HG02885 (cell line): Measurements from ENCODE around the gene TRIM71.

Source experiments
- ATAC-seq: cut with Tn5 transposase; IDR thresholded peaks from one replicate; pipeline ENCODE4 v1.9.1; 2021; ENCODE audit warnings: mild to moderate bottlenecking; ENCODE audit not compliant: unreplicated experiment, poor library complexity

TRIM71 gene

GRCh38 chr3:32862247-32862935 is 44.6 kb downstream of the TRIM71 start:
- no peak for ATAC-seq

GRCh38 chr3:32862936-32863487 is 45.2 kb downstream of the TRIM71 start:
- ATAC-seq: no peak

- no peak for ATAC-seq
These were observed 47.6 kb downstream of the TRIM71 start for GRCh38 chr3:32865383-32865782.

DNA sequence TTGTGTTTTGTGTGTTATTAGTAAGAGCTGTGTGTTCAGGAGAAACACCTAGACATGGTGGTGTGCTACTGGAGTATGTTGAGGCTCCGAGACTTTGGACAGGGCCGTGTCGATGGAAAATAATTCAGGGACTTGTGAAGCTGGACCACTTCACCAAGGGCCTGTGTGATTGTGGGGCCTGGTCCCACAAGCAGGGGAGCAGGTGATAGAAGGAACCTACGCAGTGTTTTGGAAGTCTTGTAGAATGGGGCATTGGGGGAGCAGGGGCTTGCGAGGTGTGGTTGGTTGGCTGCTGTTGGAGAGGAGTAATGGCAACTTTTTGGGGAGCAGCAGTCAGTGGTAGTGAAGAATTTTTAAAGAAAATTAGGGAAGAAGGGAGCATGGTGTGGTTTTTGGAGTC is 48.7 kb downstream of the TRIM71 start:
- ATAC-seq: no peak

DNA sequence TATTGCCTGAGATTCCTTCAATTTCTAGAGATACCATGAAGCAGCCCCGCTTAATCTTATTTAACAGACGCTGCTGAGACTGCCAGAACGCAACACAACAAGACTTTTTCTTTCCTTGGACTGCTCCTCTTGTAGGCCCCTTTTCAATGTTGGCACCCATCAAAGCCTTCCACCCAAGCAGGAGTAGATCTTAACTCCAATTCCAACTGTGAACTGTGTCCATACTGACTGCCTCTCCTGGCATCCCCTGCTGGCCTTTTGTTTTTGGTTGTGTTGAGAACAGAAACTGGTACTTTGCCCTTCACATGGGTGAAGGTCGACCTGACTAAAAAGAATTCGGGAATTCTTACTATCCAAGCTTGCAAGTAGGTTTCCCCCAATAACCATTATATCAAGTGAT is 50.2 kb downstream of the TRIM71 start:
- ATAC-seq: no peak

- ATAC-seq: no peak
These were observed 51.1 kb downstream of the TRIM71 start for GRCh38 chr3:32868719-32869512.

- ATAC-seq: no peak
These were observed 51.8 kb downstream of the TRIM71 start for GRCh38 chr3:32869513-32870047.

DNA sequence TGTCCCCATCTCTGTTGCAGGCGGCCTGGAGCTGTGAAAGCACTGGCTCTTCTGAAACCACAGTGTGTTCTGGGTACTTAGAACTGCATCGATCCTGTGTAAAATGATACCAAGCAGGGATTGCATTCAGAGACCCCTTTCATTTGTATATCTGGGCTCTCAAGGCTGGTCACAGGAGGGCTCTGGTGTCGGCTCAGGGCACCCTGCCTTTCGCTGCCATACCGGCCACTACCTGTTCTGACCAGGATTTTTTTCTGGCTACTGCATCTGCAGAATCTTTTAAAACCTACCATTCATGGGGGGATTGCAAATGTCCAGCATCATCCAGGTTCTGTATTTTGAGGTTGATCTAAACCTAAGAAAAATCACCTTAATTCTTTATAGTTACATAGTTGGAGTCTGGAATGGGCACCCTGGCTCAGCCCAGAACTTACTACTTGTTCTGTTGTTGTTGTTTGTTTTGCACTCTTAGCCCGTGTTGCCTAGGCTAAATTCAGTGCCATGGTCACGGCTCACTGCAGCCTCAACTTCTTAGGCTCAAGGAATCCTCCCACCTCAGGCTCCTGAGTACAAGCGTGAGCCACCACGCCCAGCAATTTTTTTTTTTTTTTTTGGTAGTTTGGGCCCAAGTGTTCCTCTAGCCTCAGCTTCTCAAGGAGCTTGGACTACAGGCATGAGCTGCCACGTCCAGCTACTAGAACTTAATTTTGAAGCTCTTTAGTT is 52.7 kb downstream of the TRIM71 start:
- ATAC-seq: no peak

GRCh38 chr3:32871273-32871672 is 53.5 kb downstream of the TRIM71 start:
- ATAC-seq: no peak

- no peak for ATAC-seq
These were observed 54.9 kb downstream of the TRIM71 start for GRCh38 chr3:32872487-32873382.

DNA sequence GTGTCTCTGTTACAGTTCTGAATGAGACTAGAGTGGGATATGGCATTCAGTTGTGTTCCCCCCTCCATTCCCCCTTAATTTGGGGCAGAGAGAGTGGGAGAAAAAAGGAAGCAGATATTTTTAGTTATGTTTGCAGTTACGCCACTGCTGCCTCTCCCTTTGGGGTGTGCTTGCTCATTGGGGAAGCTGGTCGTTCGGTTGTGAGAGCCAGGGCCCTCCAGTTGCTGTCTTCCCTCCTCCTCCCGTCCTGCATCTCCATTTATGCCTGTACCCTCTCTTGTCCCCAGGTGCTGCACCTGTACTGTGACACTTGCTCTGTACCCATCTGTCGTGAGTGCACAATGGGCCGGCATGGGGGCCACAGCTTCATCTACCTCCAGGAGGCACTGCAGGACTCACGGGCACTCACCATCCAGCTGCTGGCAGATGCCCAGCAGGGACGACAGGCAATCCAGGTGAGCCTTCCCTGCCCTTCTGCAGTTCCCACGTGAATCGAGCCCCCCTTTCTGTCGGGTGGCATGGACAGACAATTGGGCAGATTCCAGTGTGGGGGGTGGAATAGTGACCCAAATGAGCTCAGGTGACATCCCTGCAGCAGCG is 55.8 kb downstream of the TRIM71 start:
- no peak for ATAC-seq

- ATAC-seq: no peak
These were observed 59.1 kb downstream of the TRIM71 start for GRCh38 chr3:32876920-32877319.

DNA sequence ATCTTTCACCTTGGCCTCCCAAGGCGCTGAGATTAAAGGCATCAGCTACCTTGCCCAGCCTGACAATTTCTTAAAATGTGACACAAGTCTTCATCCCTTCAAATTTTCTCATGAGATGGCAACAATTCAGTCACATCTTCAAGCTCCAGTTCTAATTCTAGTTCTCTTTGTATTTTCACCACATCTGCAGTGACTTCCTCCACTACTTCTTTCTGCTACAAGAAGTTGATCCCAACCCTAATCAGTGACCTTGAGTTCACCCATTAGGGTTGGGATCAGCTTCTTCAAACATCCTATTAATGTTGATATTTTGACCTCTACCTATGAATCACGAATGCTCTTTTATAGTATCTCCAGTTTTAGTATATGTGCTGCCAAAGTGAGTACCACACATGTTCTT is 59.8 kb downstream of the TRIM71 start:
- ATAC-seq: no peak

- ATAC-seq: no peak
These were observed 62.4 kb downstream of the TRIM71 start for GRCh38 chr3:32880225-32880624.

DNA sequence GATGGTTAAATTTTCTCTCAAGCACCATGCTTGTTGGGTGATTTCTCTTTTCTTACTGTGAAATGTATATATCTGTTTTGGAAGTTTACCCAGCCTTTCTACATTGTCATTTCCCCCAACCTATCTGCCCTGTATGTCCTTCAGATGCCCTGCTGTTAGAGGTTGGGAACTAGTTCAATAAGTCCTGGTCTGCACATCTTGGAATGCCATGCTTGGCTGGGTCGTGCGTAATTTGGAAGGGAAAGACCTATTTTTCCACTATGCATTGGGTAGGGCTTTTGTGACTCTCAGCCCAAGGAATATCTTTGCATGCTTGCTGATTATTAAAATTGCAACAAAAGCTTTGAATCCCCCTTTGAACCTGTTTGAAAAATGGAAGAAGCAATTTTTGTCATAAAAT is 63.8 kb downstream of the TRIM71 start:
- ATAC-seq: no peak

DNA sequence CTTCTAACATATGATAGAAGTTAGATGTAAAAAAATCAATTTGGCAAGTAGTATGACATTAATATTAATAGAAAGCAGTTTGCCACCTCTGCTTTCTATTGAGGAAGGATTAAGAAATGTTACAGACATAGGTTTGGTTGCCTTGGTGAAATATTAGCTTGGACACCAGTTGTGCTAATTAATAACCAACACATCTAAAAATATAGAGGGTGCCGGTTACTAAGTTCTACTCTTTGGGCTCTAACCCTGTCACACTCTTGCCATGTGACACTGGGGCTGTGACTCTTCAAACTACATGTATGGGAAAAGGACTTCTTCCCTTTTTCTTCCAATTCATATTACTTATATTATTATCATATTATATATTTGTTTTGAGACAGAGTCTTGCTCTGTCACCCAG is 64.4 kb downstream of the TRIM71 start:
- peak; percentile 8 for ATAC-seq

GRCh38 chr3:32882603-32883025 is 64.8 kb downstream of the TRIM71 start:
- peak; percentile 94 for ATAC-seq

- ATAC-seq: no peak
These were observed 66.0 kb downstream of the TRIM71 start for GRCh38 chr3:32883817-32884216.

DNA sequence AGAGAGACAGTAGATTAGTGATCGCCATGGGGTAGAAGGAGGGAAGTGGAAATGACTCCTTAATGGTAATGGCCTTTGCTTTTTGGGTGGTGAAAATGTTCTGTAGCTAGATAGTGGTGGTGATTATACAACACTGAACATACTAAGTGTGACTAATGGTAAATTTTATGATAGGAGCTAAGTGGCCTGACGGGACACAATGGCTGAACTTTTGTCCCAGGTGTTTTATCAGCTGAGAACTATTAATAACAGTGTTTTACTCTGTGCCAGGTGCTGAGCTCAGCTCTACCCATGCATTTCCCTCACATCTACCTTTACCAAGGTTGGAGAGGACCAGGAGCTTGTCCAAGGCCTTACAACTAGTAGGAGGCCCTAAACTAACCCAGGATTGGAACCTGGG is 66.8 kb downstream of the TRIM71 start:
- no peak for ATAC-seq
